ENCODE measurements around the gene STK32C.
"Not testable (repeated sequence)": the region's sequence is repeated elsewhere in the genome, so short reads cannot be mapped to it uniquely, and the experiment has no call there.

STK32C gene

GRCh38 chr10:132337854-132338253 is 30.1 kb upstream of the STK32C start:
- DNase-seq = not testable (repeated sequence)

- no peak for DNase-seq
Measured at GRCh38 chr10:132336919-132337407, 29.2 kb upstream of the STK32C start.

GRCh38 chr10:132336064-132336746 is 28.5 kb upstream of the STK32C start:
- no peak for DNase-seq

GRCh38 chr10:132335189-132336063 is 27.7 kb upstream of the STK32C start:
- DNase-seq = no peak

DNA sequence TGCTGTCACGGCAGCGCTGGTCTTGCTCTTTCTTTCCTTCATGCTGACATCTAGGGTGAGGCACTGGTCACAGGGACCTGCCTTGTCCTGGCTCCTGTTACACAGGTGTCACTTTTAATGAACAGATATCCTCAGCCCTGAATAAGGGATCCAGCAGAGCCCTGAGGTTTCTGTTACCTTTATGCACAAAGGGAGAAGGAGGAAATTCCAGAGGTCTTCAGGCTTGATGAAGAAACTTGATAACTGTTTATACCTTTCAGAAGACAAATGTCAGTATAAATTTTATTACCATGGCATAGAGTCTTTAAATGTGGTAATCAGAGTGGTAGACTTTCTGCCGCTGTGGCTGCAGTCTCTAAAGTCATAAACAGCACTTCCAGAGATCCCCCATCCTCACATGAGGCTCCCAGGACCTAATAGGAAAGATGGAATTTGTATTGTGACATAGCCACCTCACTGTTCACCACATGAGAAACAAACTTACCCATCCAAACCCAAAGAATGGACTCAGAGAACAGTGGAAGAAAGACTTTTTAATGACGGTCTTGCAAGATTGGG is 27.0 kb upstream of the STK32C start:
- DNase-seq = no peak

DNA sequence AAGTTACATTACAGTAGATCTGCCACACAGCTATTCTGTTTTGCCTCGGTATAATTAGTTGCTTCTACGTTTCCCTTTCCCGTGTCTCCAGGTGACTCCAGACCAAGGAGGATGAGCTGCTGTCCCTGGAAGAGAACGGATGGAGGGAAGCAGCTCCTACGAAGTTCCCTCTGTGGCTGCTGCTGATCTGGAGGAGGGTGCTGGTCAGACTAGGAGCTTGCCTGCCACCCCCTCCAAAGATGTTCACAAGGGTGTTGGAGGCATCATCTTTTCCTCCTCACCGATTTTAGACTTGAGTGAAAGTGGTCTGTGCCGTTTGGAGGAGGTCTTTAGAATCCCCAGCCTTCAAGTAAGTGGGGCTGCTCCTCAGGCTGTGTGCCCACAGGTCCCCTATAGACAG is 25.6 kb upstream of the STK32C start:
- DNase-seq = no peak

DNA sequence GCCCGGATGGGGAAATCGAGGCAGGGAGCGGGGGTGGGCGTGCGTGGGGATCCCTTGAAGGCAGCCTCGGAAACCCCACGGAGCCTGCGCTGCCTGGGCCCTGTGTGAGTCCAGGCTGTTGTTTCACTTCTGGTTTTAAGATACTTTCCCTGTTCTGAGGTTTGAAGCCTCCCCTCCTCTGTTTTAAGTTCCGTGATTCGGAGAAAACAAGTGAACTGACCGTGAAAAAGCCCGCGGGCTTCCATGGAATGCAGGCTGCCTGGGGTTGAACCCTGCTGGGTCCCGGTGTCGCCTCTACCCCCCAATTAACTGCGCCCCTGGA is 24.6 kb upstream of the STK32C start:
- no peak for DNase-seq

DNA sequence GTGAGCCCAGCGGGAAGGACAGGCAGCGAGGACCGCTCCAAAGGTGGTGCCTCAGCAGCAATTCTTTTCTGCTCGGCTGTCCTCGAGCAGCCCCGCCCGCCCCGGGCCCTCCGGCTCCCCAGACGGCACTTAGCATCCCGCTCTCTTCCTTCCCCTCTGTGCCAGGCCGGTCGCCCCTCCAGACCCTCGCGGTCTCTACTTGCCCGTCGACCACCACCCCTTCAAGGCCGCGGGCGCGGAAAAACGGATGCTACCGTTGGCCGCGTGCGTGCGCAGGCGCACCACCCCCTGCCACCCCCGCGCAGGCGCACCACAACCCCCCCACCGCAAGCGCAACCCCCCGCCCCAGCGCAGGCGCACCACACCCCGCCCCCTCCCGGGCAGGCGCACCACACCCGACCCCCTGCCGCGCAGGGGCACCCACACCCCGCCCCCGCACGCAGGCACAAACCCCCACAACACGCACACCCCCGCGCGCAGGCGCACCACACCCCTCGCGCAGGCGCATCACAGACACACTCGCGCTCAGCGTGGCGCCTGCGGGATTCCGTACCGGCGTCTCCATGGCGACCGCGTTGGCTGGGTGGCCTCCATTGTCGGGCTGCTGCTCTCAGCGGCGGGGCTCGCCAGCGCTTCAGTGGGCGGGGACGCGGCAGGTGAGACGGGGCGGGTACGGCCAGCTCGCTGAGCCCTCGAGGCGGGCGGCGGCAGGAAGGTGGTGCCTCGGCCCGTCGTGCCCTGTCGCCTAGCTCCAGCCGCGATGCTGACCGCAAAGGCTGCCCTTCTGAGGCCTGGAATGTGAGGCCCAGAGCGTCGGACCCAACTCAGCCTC is 24.1 kb upstream of the STK32C start, which contains the start of gene LRRC27:
TSS of gene LRRC27 (plus strand) at position 593 of the 832 bp plus-strand sequence. CDS start 1,332 bp downstream, outside the sequence.
- peak; percentile 100 for DNase-seq

GRCh38 chr10:132330486-132330833 is 22.7 kb upstream of the STK32C start:
- no peak for DNase-seq

DNA sequence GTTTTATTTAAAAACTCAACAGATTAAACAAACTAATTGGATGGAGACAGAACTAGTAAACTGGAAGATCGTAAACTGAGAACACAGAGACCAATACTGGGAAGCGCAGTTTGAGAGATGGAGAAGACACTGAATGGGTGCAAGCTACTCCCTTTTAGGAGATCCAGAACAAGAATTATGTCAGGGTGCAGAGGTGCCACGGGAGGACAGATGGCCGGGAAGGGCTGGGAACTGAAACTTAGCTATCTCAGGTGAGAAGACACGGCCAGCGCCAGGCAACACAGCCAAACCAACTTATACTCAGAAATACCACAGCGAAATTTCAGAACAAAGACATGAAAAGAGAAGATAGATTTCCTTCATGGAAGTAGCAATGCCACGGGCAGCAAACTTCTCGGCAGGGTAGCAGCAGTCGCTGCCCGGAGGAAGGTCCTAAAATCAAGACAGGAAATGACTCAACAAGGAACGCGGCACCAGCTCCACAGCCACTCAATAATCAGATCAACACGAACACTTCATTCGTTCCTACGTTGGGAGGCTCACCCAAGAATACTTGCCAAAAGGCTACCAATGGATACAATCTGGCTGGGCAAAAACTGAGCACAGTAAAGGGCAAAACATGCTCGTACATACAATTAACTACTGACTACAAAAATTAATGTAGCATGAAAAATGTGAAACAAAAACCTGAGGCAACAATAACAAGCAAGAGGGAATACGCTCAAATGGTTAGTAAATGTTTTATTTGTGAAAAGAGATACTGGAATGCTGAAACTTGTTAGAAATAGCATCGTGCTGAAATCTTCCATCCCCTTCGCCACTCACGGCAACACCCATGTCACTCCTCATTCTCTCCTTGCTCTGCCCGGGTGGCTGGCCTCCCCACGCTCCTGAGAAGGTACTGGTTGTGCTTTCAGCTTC is 22.1 kb upstream of the STK32C start:
- DNase-seq = no peak

GRCh38 chr10:132328738-132329137 is 21.0 kb upstream of the STK32C start:
- no peak for DNase-seq

DNA sequence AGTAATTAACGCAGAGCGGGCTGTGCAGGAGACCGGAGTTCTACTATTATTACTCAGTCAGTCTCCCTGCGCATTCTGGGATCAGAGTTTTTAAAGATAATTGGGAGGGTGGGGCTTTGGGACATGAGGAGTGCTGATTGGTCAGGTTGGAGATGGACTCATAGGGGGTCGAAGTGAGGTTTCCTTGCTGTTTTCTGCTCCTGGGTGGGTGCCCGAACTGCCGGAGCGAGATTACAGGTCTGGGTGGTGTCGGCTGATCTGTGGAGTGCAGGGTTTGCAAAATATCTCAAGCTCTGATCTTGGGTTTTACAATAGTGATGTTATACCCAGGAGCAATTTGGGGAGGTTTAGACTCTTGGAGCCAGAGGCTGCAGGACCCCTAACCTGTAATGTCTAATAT is 20.4 kb upstream of the STK32C start:
- DNase-seq = no peak

DNA sequence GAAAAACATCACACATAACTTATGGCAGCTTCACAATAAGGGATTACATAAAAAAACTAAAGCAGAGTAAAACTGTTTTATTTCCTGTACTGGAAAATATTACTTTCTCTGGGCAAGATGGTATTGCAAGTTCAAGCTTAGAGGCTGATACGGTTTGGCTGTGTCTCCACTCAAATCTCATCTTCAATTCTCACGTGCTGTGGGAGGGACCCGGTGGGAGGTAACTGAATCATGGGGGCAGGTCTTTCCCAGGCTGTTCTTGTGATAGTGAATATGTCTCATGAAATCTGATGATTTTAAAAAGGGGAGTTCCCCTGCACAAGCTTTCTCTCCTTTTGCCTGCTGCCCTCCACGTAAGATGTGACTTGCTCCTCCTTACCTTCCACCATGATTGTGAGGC is 19.2 kb upstream of the STK32C start:
- DNase-seq = no peak

DNA sequence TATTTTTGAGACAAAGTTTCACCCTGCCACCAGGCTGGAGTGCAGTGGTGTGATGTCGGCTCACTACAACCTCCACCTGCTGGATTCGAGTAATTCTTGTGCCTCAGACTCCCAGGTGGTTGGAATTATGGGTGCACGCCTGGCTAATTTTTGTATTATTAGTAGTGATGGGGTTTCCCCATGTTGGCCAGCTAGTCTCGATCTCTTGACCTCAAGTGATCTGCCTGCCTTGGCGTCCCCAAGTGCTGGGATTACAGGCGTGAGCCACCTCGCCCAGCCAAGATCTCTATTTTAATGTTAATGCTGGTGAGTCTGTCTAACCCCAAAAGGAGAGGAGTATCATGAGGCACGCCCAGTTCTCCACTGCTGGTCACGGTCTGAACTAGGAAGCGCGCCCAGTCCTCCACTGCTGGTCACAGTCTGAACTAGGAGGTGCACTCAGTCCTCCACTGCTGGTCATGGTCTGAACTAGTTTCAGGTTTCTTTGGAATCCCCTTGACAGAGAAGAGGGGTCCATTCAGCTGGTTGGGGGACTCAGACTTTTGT is 18.7 kb upstream of the STK32C start:
- DNase-seq = no peak

DNA sequence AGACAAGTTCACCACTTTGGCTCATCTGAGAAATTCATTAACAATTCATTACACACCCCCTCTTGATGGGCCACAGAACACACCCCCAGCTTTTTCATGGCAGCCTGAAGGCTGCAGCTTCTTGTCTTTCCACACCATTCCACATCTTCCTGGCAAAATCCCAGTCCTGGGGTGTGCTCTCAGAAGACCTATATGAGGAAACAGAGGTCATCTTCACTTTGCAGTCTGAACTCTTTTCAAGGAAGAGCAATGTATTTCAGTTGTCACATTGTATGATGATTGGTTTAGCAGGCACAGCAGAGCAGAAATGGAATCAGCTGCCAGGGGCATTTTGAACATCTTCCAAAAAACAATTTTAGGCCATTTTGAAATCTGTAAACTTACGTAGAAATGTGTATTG is 16.4 kb upstream of the STK32C start:
- DNase-seq = no peak

GRCh38 chr10:132322586-132323048 is 14.9 kb upstream of the STK32C start:
- DNase-seq = no peak

- no peak for DNase-seq
Measured at GRCh38 chr10:132321726-132322125, 14.0 kb upstream of the STK32C start.

DNA sequence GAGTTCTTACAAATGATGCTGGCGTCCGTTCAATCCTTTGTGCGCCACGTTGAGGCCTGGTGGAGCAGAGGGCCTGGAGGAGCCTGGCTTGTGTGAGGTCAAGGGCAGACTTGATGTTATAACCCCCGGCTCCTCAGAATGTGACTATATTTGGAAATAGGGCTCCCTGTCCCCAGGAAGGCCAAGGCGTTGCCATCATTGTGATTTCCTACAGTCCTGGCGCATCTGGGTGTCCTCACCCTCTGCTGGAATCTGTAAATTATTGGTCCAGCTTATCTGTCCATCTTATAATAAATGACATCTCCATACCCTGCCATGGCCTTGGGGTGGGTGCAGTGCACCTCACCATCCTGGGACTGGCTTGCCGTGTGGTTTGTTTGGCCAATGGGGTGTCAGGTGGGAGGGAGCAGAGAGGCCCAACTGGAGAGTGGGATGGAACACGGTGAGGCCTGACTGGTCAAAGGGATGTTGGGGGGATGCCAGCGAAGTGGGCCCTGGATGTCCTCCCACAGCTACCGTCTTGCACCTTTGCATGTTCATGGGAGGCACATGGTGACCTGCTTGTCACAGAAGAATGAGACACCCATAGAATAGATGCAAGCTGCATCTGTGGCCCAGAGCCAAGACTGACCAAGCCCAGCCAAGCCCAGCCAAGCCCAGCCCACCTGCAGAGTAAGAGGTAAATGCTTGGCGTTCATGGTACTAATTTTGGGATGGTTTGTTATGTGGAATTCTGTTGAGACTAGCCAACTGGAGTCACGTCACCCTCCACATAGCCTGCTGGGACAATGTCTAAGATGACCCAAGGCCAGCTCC is 13.1 kb upstream of the STK32C start:
- DNase-seq = no peak

DNA sequence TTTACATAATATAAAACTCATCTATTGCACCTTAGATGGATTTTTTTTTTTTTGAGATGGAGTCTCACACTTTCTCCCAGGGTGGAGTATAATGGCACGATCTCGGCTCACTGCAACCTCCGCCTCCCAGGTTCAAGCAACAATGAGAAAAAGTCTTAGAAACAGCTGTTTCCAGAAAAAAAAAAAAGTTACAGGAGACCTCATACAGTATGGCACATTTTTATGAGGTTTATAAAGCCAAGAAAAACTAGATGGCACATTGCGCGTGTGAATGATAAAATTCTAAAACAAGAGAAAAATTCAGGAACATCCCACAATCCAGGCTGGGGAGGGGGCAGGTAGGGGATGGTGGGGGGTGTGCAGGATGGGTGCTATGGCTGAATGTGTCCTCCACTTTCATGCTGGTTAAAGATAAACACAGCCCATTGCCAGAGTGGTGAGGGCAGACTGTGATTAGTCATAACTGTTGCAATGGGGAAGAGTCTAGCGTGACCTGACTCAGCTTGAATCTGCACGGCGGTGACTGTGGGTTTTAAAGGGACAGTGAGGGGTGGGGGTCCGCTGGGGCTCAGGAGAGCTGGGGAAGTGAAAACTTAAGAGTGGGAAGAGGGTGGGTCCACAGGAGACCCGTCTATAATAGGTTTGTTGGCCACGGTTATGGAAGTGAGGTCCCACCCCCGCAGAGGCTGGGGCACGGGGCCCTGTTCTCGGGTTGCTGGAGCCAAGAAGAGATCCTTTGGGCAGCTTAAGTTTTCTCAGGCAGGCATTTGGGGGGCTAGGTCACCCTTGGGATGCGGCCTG is 12.3 kb upstream of the STK32C start:
- no peak for DNase-seq

GRCh38 chr10:132317477-132317876 is 9.7 kb upstream of the STK32C start:
- not testable (repeated sequence) for DNase-seq

Measured in effector CD8-positive, alpha-beta T cell (primary cell).